GM18519 (cell line): ENCODE measurements around the gene COL9A3.

Experiments used
- ATAC-seq: cut with Tn5 transposase; IDR thresholded peaks from one replicate; pipeline ENCODE4 v1.9.1; 2021; ENCODE audit warnings: mild to moderate bottlenecking, moderate library complexity; ENCODE audit not compliant: unreplicated experiment, low FRiP score

Gene COL9A3

DNA sequence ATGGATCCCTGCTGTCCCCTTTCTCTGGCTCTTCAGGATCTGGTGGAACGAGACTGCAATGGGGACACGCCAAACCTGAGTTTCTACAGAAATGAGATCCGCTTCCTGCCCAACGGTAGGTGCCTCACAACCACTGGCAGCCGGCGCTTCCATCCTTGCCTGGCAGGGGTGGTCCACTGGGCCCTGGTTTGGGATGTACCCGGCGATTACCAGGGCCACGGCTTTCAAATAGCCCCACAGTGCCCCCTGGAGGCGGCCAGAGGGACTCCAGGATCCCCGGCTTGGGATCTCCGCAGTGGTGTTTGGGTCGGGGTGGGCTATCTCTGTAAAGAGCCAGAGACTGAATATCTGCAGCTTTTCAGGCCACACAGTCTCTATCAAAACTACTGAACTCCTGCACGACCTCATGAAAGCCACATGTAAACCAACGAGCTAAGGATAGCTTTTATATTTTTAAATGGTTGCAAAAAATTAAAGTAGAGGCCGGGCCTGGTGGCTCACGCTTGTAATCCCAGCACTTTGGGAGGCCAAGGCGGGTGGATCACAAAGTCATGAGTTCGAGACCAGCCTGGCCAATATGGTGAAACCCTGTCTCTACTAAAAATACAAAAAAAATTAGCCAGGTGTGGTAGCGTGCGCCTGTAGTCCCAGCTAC lies 8.5 kb upstream of the COL9A3 start:
- ATAC-seq: no peak

DNA sequence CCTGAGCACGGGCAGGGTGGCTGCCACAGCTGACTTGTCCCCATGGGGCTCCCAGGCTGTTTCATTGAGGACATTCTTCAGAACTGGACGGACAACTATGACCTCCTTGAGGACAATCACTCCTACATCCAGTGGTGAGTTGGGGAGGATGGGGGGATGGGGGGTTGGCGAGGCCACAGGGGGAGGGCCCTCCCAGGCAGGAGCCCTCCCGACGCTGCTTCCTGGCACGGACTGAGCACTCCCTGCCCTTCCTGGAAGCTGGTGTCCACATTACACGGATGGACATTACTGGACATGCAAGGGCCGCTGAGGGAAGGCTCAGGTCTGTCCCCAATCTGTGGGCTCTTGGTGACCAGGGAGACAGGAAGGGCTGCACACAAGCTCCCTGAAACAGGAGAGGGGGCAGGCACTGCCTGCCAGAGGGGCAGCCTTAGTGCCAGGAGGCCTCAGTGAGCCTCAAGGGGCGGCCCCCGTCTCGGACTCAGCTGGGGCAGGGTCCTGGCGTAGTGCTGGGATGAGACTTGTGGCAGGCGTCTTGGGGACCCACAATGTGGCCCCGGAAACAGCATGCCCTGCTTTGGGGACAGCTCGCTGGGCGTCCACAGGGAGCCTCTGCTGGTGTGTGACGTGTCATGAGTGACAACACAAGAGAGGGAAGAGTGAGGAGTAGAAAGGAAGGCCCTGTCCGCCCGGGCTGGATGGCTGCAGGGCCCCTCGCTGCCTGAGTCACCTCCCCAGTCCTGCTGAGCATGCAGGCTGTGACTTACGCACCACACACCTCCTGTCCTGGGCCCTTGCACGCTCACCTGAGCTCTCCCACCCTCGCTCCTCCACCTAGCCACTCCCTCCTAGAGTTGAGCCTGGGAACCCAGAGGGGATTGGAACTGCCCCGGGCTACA lies 7.1 kb upstream of the COL9A3 start:
- no peak for ATAC-seq

DNA sequence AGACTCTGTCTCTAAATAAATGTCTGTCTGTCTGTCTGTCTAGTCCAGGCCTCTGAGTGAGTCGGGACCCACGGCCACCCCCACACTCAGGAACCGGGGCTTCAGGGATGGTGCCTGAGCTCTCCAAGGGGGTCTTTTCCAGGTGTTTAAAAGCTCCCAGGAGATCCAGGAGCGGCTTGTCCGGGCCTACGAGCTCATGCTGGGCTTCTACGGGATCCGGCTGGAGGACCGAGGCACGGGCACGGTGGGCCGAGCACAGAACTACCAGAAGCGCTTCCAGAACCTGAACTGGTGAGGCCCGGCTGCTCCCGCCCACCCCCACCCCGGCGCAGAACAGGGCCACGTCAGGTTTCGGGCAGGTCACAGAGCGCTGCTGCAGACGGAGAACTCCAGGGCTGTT lies 5.5 kb upstream of the COL9A3 start:
- no peak for ATAC-seq

DNA sequence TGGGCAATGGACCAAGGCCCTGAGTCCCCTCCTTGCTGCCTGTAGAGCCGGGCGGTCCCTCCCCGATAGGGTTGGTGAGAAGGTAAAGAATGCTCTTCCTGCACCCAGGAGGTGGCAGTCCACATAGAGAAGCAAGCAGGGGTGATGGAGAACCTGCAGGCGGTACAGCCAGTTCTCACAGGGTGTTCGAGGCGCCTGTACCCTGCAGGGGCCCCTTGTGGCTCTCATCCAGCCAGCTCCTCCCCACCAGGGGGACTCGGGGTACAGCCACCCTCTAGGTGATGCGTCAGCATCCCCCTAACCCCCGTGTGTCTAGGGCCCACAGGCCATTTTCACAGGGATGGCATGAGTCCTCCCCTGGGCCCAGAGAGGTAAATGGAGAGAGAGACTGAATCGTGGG lies 5.1 kb upstream of the COL9A3 start:
- no peak for ATAC-seq

DNA sequence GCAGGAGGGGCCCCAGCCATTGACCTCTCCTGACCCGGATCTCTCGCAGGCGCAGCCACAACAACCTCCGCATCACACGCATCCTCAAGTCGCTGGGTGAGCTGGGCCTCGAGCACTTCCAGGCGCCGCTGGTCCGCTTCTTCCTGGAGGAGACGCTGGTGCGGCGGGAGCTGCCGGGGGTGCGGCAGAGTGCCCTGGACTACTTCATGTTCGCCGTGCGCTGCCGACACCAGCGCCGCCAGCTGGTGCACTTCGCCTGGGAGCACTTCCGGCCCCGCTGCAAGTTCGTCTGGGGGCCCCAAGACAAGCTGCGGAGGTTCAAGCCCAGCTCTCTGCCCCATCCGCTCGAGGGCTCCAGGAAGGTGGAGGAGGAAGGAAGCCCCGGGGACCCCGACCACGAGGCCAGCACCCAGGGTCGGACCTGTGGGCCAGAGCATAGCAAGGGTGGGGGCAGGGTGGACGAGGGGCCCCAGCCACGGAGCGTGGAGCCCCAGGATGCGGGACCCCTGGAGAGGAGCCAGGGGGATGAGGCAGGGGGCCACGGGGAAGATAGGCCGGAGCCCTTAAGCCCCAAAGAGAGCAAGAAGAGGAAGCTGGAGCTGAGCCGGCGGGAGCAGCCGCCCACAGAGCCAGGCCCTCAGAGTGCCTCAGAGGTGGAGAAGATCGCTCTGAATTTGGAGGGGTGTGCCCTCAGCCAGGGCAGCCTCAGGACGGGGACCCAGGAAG lies 4.5 kb upstream of the COL9A3 start:
- no peak for ATAC-seq

DNA sequence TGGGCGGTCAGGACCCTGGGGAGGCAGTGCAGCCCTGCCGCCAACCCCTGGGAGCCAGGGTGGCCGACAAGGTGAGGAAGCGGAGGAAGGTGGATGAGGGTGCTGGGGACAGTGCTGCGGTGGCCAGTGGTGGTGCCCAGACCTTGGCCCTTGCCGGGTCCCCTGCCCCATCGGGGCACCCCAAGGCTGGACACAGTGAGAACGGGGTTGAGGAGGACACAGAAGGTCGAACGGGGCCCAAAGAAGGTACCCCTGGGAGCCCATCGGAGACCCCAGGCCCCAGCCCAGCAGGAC lies 4.0 kb upstream of the COL9A3 start:
- no peak for ATAC-seq

DNA sequence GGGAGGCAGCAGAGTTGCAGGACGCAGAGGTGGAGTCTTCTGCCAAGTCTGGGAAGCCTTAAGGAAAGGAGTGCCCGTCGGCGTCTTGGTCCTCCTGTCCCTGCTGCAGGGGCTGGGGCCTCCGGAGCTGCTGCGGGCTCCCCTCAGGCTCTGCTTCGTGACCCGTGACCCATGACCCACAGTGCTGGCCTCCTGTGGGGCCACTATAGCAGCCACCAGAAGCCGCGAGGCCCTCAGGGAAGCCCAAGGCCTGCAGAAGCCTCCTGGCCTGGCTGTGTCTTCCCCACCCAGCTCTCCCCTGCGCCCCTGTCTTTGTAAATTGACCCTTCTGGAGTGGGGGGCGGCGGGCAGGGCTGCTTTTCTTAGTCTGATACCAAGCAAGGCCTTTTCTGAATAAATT lies 3.3 kb upstream of the COL9A3 start:
- no peak for ATAC-seq

DNA sequence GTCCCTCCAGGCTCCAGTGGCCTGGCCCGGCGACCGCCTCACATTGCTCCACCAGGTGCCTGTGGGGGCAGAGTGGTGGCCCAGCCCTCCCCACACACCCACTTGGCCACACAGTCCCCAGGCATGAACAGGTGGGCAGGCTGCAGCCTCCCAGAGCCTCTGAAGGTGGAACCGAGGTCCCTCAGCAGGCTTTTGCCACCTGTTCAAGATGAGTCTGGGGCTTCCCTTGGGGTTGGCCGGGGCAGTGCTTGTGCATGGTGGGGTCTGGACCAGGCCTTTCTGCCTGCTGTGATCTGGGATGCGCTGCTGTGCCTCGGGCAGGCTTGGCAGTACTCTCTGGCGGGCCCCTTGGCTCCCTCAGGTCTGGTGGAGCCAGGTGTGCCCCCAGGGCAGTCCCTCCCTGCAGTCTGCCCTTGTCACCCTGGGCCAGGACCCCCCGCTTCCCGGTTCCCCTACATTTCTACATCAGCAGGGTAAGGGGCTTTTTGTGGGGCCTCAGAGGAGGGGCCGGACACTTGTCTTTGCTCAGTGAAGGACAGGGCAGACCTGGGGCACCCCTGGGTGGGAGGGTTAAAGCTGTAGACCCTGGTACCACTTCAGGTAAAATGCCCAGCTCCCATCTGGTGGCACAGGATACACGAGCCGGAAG lies 2.7 kb upstream of the COL9A3 start:
- ATAC-seq: no peak

DNA sequence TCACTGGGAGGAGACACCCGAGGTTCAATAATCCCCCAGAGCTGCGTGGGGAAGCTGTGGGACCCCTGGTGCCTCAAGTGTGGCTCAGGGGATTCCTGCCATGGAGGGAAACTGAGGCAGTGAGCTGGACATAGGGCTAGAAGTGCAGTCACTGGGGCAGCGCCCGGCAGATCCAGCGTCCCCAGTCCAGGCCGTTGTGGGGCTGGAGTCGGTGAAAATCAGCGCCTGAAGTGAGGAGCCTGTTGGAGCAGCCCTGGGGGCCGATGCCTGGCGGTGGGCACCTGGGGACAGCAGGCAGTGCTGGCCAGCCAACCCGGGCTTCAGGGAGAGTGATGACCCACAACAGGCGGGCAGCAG lies 2.2 kb upstream of the COL9A3 start:
- ATAC-seq: no peak

DNA sequence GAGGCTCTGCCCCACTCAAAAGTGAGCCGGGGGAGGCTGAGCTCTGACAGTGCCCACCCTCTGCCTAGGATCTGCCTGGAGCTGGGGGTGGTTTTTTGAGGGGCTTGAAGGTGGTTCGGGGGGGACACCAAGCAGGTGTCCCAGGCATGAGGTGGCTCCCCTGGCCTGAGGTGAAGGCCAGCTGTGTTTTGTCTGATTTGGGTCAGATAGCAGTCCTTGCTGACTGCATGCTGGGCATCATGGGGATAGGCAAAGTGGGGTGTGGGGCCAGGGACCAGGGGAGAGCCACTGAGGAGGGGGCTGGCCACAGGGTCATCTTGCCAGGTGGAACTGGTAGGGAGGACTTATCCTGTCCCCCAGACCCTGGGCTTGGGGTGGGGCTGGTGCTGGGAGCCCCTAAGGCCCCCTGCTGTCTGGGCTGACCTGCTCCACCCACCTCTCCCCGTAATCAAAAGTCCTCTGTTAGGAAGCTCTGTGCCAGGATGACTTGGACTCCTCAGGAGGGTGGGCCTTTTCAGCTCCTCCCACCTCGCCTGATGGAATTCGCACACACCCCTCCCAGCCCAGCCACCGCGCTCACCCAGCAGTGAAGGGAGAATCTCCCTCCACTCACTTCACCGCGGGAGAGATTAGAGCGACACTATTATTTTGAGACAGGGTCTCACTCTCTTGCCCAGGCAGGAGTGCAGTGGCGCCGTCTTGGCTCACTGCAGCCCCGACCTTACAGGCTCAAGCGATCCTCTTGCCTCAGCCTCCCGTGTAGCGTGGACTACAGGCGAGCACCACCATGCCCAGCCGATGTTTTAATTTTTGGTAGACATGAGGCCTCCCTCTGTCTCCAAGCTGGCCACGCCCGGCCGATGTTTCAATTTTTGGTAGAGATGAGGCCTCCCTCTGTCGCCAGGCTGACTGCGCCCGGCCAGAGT lies 1.5 kb upstream of the COL9A3 start:
- ATAC-seq: no peak

DNA sequence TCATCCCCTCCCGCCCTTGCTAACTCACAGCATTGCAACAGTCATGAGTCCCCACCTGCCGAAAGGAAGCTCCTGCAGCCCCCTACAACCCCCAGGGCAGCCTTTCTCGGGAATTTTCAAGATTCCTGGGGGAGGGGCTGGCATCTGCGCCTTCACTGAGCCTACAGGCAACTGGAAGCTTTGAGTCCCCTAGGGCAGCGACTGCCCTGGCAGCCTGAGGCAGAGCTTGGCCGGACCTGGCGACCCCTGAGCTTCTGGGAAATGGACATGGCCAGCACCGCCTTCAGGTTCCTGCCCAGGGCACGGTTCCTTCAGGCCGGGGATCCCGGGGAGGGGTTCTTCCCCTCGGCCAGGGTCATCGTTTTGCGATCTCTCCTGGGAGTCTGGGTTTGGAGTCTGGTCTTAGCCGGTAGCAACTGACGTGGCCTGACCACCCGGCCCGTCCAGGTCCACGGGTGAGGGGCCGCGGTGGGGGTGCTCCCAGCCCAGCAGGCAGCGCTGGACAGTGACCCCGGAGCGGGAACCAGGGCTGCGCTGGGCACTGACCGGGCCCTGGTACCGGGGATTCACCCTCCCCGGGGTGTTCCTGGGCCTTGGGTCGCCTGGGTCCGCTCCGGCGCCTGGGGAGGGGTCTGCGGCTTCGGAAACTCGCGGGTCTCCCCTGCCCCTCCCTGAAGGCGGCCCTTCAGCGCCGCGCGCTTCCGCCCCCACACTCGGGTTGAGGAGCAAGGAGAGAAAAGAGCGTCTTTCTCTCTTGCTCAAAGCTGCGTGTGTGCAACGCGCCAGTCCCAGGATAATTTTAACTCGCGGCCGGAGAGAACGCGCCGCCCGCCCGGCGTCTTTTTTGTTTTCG lies 593 bp upstream of the COL9A3 start:
- ATAC-seq: no peak

DNA sequence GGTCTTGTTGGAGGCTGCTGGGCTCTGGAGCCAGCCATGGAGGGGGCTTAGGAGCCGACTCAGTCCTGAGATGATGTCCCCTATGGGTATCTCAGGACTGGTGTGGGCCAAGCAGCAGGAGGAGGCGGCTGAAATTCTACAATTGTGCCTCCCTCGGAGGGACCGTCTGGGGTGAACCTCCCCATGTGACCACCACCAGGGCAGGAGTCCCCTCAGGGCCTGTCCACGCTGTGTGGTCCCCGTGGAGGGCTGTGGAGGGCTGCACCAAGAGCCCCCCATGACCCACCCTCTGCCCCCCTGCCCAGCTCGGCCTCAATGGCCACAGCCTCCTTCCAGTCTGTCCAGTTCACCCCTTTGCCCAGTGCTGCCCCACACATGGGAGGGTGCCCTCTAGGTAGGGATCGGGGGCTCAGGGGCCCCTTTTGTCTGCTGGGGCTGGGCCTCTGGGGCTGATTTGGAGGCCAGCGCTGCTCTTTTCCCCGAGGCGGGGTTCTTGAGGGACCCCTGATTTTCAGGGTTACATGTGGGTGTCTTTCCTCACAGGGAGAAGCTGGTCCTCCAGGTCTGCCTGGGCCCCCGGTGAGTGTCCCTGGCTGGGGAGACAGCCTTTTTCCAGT lies 1.2 kb downstream of the COL9A3 start:
- ATAC-seq: no peak

DNA sequence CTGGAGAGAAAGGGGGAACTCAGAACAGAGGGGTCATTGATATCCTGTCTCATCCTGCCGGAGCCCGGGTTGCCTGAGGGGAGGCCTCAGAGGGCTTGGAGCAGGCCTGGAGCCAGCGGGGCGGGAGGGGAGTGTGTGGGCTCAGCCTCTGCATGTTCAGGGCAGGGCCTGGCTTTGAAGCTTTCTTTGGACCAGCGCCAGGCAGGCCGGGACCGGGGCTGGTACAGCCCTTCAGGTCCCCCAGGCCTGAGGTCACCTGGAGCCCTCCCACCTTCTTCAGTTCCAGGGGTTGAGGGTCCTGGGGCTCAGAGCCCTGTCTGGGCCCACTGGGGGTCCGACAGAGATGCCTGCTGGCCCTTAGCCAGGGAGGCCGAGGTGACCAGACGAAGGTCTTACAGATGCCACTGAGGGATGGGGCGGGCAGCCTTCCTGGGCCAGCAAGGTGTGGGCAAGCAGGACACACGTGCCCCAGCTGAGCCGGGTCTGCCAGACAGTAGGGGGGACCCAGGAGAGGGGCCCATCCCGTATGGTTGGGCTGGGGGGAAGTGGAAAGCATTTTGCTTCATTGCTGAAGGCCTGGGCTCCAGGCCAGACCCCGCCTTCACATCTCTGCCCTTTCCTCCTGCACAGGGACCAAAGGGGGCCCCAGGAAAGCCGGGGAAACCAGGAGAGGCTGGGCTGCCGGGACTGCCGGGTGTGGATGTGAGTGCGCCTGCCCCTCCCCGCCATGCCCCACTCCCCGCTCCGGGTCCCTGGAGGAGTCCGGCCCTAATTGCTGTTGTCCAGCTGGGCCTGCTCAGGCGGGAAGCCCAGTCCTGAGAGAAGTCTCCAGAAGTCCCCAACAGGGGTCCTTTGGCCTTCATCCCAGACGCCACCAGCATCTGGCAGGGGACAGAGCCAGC lies 2.0 kb downstream of the COL9A3 start:
- no peak for ATAC-seq

DNA sequence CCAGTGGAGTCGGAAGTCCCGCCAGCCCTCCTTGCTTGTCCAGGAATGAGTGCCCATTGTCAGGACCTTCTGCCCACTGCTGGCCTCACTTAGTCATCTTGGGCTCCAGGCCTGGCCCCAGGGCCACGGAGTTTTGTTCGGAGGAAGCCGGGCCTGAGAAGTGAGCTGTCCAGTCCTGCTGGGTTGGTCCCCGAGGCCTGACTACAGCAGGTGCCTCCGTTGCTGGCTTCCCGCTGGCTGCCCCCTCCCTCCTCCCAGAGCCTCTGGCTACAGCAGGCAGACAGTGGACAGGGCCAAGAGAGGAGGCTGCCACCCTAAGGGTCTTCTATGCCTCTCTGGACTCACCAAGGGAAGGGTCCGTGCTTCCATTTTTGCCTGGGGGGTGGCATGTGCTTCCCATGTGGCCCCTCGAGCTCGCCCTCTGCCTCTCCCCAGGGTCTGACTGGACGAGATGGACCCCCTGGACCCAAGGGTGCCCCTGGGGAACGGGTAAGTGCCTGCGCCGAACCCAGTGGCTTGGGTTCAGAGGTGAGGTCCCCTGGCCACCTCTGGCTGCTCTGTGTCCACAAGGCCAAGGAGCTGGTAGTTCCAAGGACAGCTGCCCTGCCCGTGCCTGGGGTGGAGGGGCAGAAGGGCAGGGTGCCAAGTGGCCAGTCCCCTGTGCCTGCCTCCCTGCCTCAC lies 2.8 kb downstream of the COL9A3 start:
- ATAC-seq: no peak

DNA sequence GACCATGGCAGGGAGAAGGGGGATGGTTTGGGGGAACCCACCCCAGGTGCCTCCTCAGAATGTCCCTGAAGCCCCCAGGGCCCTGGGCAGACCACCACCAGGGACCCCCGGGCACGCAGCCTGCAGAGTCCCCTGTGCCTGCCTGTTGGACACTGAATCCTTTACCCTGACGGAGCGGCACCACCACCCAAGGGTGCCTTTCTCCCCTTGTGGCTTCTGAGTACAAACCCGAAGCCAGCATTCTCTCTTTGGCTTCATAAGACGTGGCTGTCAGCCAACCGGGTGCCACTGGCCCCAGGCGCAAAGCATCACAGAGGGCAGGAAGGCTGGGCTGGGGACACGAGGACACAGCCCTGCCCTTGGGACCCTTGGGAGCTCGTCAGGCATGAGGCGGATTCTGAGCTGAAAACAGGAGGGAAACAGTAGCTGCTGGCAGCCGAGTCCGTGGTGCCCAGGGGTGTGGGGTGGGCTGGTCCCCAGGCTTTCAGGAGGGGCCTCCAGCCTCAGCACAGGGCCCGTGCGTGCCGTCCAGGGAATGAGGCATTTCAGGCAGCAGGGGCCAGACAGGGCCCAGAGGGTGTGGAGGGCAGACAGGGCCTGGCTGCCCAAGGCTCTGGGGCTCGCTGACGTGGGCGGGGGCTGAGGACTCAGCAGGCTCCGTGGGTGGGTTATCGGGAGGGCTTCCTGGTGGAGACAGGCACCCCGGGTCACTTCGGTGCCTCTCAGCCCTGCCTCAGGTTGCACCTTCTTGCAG lies 3.5 kb downstream of the COL9A3 start:
- no peak for ATAC-seq

DNA sequence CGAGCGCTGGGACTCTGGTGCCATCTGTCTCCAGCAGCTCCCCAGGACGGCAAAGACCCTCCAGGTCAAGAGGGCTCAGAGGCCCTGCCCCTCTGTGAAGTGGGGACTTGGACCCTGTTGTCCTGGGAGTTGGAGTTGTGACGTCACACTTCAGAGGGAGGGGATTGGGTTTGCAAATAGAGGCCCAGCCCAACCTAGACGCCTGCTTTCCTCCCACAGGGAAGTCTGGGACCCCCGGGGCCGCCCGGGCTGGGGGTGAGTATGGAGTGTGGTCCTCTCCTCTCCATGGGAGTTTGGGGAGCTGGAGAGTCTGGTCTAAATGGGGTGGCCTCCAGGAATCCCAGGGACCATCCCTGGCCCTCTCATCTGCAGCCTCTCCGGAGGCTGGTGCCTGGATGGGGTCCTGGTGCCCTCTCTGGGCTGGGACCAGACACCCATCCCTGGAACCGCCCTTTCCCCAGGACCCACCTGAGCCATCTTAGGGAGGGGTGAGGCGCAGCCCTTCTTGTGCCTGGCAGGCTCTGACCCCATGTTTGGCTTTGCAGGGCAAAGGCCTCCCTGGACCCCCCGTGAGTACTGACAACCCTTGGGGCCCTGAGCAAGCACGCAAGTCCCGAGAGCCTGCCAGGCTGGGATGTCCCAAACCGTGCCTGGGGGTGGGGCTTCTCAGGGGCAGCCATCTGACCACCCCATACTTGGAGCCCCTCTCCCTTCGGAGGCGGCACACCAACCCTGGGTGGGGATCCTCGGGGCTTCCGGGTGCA lies 4.3 kb downstream of the COL9A3 start:
- no peak for ATAC-seq
